HG03354 (cell line): ENCODE results near the gene CGNL1.

Experiments used
- ATAC-seq: cut with Tn5 transposase; IDR thresholded peaks from one replicate; pipeline ENCODE4 v1.9.1; 2021; ENCODE audit warnings: mild to moderate bottlenecking; ENCODE audit not compliant: unreplicated experiment, poor library complexity, severe bottlenecking

The CGNL1 gene

GRCh38 chr15:57444877-57445513 lies 68.7 kb downstream of the CGNL1 start:
- ATAC-seq, result no peak

- no peak for ATAC-seq
Observed at GRCh38 chr15:57445872-57446271, 69.6 kb downstream of the CGNL1 start.

GRCh38 chr15:57446393-57446792 lies 70.1 kb downstream of the CGNL1 start:
- ATAC-seq, result no peak

DNA sequence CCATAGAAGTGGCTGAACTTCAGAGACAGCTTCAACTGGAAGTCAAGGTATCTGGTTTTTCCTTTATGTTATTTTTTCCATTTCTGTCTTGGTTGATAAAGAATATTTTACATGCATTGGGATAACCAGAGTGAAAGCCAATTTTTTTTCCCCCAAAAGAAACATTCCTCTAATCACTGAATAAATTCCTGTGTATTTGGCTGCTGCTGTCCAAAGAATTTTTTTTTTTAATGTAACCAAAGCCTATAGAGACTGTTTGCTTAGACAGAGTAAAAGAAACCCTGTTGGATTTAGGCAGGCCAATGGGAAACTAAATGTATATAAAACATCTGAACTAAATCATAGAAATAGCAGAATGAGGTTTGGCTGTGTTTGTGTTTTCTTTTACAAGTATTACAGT lies 75.2 kb downstream of the CGNL1 start:
- no peak for ATAC-seq

DNA sequence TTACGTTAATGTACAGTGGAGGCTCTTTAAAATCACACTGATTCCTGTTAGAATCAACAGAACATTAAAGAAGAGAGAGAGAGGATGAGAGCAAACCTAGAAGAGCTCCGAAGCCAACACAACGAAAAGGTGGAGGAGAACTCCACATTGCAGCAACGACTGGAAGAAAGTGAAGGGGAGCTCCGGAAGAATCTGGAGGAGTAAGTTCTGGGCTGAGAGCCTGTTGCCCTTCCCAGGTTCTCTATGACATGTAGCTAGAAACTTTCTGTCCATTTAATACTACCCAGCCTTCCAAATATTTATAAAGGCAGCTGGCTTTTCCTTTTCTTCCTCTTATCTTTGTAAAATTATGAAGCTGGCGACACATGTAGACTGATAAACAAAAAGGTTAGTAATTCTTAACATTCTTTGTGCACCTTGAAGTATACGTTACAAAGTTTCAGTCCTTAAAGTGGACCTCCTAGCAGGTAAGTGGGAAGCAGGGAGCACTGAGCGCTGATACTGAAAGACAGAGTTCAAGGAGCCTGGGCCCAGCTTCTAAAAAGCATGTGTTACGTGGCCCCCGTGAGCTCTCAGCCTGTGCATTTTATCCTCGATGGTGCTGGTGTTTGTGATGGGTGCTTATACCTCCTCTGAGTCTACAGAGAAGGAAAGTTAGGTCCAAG lies 75.9 kb downstream of the CGNL1 start:
- no peak for ATAC-seq

DNA sequence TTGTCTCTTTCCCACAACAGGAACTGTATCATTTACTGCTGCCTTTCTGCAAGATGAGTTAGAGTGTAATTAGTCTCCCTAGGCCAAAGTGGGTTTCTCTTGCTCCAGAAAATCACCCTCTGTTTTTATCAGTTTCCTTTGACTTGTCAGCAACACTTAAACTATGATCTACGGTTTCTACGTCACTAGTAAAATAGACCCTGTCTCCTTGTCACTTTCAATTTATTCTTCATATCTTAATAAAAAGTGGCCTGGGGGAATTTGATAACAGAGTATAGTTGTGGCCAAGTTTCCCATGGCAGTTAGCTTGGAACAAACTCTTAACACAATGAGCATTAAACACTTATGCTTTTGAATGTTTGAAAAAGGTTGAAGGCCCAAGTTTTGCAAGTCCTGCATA lies 79.6 kb downstream of the CGNL1 start:
- ATAC-seq, result no peak

GRCh38 chr15:57456559-57456958 lies 80.3 kb downstream of the CGNL1 start:
- ATAC-seq, result no peak

DNA sequence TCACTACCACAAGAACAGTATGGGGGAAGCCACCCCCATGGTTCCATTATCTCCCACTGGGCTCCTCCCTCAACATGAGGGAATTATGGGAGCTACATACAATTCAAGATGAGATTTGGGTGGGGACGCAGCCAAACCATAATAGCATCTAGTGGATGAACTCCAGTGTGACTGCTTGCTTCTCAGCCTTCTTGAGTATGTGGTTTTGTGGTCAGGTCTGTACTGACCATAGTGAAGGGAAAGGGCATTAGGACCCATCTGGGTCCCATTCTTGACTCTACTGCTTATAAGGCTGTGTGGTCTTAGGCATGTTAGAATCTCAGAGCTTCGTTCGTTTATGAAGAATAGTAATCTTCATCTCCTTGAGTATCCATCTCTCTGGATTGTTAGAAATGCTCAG lies 81.4 kb downstream of the CGNL1 start:
- no peak for ATAC-seq

- no peak for ATAC-seq
Observed at GRCh38 chr15:57458356-57458781, 82.1 kb downstream of the CGNL1 start.

GRCh38 chr15:57460208-57460816 lies 84.0 kb downstream of the CGNL1 start:
- no peak for ATAC-seq

DNA sequence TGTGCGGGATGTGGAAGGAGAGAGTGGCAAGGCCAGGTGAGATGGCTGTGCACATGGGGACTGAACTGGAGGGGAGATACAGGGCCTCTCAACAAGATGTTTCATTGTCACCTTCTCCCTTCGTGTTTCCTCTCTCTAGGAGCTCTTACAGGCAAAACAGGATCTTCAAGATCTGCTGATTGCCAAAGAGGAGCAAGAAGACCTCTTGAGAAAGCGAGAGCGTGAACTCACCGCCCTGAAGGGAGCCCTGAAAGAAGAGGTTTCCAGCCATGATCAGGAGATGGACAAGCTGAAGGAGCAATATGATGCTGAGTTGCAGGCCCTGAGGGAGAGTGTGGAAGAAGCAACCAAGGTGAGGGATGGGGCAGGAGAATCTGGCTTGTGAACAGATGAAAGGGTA lies 85.2 kb downstream of the CGNL1 start:
- ATAC-seq, result no peak

GRCh38 chr15:57462381-57462780 lies 86.1 kb downstream of the CGNL1 start:
- ATAC-seq, result no peak

DNA sequence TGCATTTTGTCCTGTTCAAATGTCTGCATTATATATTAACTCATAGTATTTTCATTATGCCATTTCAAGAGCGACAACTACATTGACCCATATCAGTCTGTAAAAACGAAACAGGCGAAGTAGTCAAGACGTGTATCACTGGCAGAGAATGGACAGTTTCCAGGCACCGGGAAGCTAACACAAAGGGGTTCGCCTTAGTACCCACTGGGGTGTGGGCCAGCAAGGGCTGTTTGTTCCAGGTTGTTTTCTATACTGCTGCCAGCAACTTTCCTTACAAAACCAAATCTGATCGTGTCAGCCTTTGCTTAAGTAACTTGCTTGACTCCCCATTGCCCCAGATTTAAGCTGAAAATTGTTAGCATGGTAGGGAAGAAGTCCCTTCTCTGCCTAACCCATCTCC lies 87.1 kb downstream of the CGNL1 start:
- no peak for ATAC-seq

GRCh38 chr15:57464480-57464879 lies 88.2 kb downstream of the CGNL1 start:
- ATAC-seq, result no peak

DNA sequence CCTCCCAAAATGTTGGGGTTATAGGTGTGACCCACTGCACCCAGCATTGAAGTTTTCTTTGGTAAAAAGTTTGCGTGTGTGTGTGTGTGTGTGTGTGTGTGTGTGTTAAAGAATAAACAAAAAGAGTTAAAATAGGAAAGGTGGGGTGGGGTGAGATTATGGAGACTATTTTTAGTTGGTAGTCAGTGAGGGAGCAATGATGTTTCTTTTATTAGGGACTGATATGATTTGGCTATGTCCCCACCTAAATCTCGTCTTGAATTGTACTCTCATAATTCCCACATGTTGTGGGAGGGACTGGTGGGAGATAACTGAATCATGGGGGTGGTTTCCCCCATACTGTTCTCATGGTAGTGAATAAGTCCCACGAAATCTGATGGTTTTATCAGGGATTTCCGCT lies 92.2 kb downstream of the CGNL1 start:
- ATAC-seq, result no peak

DNA sequence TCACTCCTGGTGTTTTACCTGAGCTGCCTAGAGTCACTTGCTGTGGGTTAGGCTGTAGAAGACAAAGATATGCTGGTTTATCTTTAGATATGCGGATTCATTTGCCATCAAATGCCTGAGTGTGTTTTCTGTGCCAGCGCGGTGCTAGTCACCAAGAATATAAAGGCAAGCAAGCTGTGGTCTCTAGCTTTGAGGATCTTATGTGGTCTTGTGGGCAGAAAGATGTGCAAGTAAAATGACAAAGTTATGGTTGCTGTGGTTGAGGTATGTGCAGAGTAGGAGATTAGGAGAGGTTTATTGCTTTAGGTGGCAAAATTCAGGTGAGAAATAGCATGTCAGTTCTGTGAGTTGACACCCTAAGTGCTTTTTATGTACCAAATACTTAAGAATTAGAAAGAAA lies 94.2 kb downstream of the CGNL1 start:
- ATAC-seq, result no peak

GRCh38 chr15:57472861-57473260 lies 96.6 kb downstream of the CGNL1 start:
- no peak for ATAC-seq

- ATAC-seq, result no peak
Observed at GRCh38 chr15:57476533-57476975, 100.2 kb downstream of the CGNL1 start.

- ATAC-seq, result peak; percentile 80
Observed at GRCh38 chr15:57477736-57478522, 101.6 kb downstream of the CGNL1 start.

DNA sequence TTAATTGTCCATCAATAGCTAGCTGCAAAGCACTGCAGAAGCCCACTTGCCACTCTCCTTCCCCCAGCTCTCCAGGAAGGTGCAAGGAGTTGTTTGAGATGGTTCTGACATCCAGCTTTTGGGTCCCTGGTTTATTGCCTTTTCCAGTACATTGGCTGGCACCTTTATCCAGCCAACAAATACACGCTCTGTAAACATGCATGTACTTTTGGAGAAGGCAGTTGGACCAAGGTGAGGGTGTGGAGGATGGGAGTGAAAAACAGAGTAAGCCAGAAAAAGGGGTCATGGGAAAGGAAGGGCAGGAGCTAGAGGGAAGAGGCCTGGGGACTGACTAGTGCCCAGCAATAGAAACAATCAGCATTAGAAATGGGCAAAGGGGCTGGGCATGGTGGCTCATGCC lies 102.7 kb downstream of the CGNL1 start:
- no peak for ATAC-seq
